ENCODE measurements around the gene DHX35. TPM values are rescaled to one million over a fixed set of nuclear protein-coding genes. Genes with fewer than 3 reads are reported as not detected.

The DHX35 gene
- total RNA-seq, 3 donors from 2014 or later (not counting 1 experiment from before 2014, with no cell fraction given): 8.8 to 11.4 (median 10.2) TPM

DNA sequence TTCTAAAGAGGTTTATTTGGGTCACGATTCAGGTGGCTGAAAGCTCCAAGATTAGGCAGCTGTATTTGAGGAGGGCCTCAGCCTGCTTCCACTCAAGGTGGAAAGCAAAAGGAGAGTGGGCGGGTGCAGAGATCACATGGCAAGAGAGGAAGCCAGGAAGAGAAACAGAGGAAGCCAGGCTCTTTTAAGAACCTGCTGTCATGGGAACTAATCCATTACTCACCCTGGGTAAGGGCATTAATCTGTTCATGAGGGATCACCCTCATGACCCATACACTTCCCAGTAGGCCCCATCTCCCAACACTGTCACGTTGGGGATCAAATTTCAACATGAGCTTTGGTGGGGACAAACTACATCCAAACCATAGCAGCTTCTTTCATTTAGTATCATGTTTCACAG, 53.9 kb downstream of the DHX35 start:
- 97% methylated on average over 3 of the region's 3 CpGs for WGBS (ENCODE audit: insufficient coverage)
- H3K27me3 ChIP-seq (ENCODE audit: control insufficient read depth, insufficient read depth, low read length): no peaks in the 10 kb centered on the region
- TF ChIP-seq, protein P1, sequence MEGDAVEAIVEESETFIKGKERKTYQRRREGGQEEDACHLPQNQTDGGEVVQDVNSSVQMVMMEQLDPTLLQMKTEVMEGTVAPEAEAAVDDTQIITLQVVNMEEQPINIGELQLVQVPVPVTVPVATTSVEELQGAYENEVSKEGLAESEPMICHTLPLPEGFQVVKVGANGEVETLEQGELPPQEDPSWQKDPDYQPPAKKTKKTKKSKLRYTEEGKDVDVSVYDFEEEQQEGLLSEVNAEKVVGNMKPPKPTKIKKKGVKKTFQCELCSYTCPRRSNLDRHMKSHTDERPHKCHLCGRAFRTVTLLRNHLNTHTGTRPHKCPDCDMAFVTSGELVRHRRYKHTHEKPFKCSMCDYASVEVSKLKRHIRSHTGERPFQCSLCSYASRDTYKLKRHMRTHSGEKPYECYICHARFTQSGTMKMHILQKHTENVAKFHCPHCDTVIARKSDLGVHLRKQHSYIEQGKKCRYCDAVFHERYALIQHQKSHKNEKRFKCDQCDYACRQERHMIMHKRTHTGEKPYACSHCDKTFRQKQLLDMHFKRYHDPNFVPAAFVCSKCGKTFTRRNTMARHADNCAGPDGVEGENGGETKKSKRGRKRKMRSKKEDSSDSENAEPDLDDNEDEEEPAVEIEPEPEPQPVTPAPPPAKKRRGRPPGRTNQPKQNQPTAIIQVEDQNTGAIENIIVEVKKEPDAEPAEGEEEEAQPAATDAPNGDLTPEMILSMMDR (IDR thresholded peaks at IDR 0.05): no peak
- intact Hi-C loops (cut with micrococcal nuclease): no loop called here
- no peak overlapping the region for H3K4me3 ChIP-seq (ENCODE audit: low read length)
- H3K9me3 ChIP-seq (ENCODE audit: control insufficient read depth, insufficient read depth, low read length): no peaks in the 10 kb centered on the region
- Mint-ChIP-seq H3K27me3 (ENCODE audit: low read depth in 2 of 2) (no peaks in the 10 kb centered on the region), H3K9me3 (no peaks in the 10 kb centered on the region), H3K36me3 (peaks cover 15% of the 10 kb centered on the region), H3K4me3 (no peak overlapping the region), H3K4me1 (no peaks in the 10 kb centered on the region), H3K27ac (no peak overlapping the region)
- DNase-seq (no peak), ATAC-seq (no peak)
- H3K27ac ChIP-seq (ENCODE audit: low read length): no peak overlapping the region
- H3K36me3 ChIP-seq (ENCODE audit: control insufficient read depth, insufficient read depth, low read length): peaks cover 34% of the 10 kb centered on the region
- H3K4me1 ChIP-seq (ENCODE audit: control insufficient read depth, insufficient read depth, low read length): no peaks in the 10 kb centered on the region

DNA sequence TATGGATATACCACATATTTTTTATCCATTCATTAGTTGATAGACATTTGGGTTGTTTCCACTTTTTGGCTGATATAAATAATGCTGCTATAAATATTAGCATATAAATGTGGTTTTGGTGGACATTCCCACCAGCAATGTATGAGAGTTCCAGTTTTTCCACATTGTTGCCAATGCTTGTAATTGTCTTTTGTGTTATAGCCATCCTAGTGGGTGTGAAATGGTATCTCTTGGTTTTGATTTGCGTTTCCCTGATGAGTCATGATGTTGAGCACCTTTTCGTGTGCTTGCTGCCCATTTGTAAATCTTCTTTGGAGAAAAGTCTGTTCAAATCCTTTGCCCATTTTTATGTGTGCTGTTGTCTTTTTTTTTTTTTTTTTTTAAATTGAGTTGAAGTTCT, 54.4 kb downstream of the DHX35 start:
- H3K27ac ChIP-seq (ENCODE audit: low read length): no peak overlapping the region
- H3K9me3 Mint-ChIP-seq: no peaks in the 10 kb centered on the region
- TF ChIP-seq, protein P1 (IDR thresholded peaks at IDR 0.05): no peak
- ATAC-seq (no peak), DNase-seq (no peak)
- H3K4me1 Mint-ChIP-seq: no peaks in the 10 kb centered on the region
- no peak overlapping the region for H3K4me3 ChIP-seq (ENCODE audit: low read length)
- intact Hi-C loops (cut with micrococcal nuclease): no loop called here
- H3K4me1 ChIP-seq (ENCODE audit: control insufficient read depth, insufficient read depth, low read length): no peaks in the 10 kb centered on the region
- no peak overlapping the region for H3K27ac Mint-ChIP-seq
- no peaks in the 10 kb centered on the region for H3K27me3 Mint-ChIP-seq (ENCODE audit: low read depth in 2 of 2)
- no peaks in the 10 kb centered on the region for H3K27me3 ChIP-seq (ENCODE audit: control insufficient read depth, insufficient read depth, low read length)
- 90% methylated on average over 2 of the region's 2 CpGs for WGBS (ENCODE audit: insufficient coverage)
- peaks cover 15% of the 10 kb centered on the region for H3K36me3 Mint-ChIP-seq
- peaks cover 37% of the 10 kb centered on the region for H3K36me3 ChIP-seq (ENCODE audit: control insufficient read depth, insufficient read depth, low read length)
- H3K9me3 ChIP-seq (ENCODE audit: control insufficient read depth, insufficient read depth, low read length): no peaks in the 10 kb centered on the region
- no peak overlapping the region for H3K4me3 Mint-ChIP-seq

DNA sequence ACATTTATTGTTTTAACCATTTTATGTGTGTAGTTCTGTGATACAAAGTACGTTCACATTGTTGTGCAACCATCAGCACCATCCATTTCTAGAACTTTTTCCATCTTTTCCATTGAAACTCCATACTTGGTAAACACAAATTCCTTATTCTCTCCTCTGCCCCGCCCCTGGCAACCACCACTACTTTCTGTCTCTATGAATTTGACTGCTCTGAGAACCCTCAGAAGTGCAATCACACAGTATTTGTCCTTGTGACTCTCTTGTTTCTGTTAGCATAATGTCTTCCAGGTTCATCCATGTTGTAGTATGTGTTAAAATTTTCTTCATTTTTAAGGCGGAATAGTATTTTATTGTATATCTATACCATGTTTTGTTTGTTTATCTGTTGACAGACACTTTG, 56.9 kb downstream of the DHX35 start:
- peaks cover 54% of the 10 kb centered on the region for H3K36me3 ChIP-seq (ENCODE audit: control insufficient read depth, insufficient read depth, low read length)
- intact Hi-C loops (cut with micrococcal nuclease): no loop called here
- H3K27me3 ChIP-seq (ENCODE audit: control insufficient read depth, insufficient read depth, low read length): no peaks in the 10 kb centered on the region

DNA sequence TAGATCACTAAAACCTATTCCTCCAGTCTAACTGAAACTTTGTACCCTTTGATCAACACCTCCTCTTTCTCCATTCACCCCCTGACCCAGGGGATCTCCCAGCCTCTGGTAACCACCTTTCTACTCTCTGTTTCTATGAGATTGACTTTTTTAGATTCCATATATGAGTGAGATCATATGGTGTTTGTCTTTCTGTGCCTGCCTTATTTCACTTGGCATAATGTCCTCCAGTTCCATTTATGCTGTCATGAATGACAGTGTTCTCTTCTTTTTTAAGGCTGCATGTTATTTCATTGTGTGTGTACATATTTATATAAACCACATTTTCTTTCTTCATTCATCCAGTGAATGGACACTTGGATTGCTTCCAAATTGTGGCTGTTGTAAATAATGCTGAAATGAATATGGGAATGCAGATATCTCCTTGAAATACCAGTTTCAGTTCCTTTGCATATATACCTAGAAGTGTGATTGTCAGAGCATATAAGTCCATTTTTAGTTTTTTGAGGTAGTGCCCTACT, 57.7 kb downstream of the DHX35 start:
- Mint-ChIP-seq H3K9me3 (no peaks in the 10 kb centered on the region), H3K4me3 (no peak overlapping the region), H3K27me3 (ENCODE audit: low read depth in 2 of 2) (no peaks in the 10 kb centered on the region), H3K27ac (no peak overlapping the region), H3K4me1 (no peaks in the 10 kb centered on the region), H3K36me3 (peaks cover 9% of the 10 kb centered on the region)
- Histone ChIP-seq H3K27me3 (ENCODE audit: control insufficient read depth, insufficient read depth, low read length) (no peaks in the 10 kb centered on the region), H3K36me3 (ENCODE audit: control insufficient read depth, insufficient read depth, low read length) (peaks cover 49% of the 10 kb centered on the region), H3K4me3 (ENCODE audit: low read length) (no peak overlapping the region), H3K27ac (ENCODE audit: low read length) (no peak overlapping the region), H3K4me1 (ENCODE audit: control insufficient read depth, insufficient read depth, low read length) (no peaks in the 10 kb centered on the region), H3K9me3 (ENCODE audit: control insufficient read depth, insufficient read depth, low read length) (no peaks in the 10 kb centered on the region)
- ATAC-seq (no peak), DNase-seq (no peak)
- TF ChIP-seq, protein P1 (IDR thresholded peaks at IDR 0.05): no peak
- intact Hi-C loops (cut with micrococcal nuclease): no loop called here

More for the DNA sequence above, 56.9 kb downstream of the DHX35 start:
- Histone ChIP-seq H3K4me3 (ENCODE audit: low read length) (no peak overlapping the region), H3K27ac (ENCODE audit: low read length) (no peak overlapping the region), H3K9me3 (ENCODE audit: control insufficient read depth, insufficient read depth, low read length) (no peaks in the 10 kb centered on the region), H3K4me1 (ENCODE audit: control insufficient read depth, insufficient read depth, low read length) (no peaks in the 10 kb centered on the region)
- no peak overlapping the region for H3K4me3 Mint-ChIP-seq
- WGBS (ENCODE audit: insufficient coverage): 82% methylated on average over 2 of the region's 3 CpGs
- no peaks in the 10 kb centered on the region for H3K4me1 Mint-ChIP-seq
- H3K9me3 Mint-ChIP-seq: no peaks in the 10 kb centered on the region
- no peak overlapping the region for H3K27ac Mint-ChIP-seq
- H3K36me3 Mint-ChIP-seq: peaks cover 12% of the 10 kb centered on the region
- DNase-seq: no peak
- TF ChIP-seq, protein P1 (IDR thresholded peaks at IDR 0.05): no peak
- ATAC-seq: no peak
- no peaks in the 10 kb centered on the region for H3K27me3 Mint-ChIP-seq (ENCODE audit: low read depth in 2 of 2)

All from natural killer cell (primary cell).